HepG2 (cell line): ENCODE data around the gene POLE3. TPM values are rescaled to one million over a fixed set of nuclear protein-coding genes. Genes with fewer than 3 reads are reported as not detected.

ENCODE experiments used
- CCDC6 ChIP-seq: sonication (generic); formaldehyde crosslinking; IDR thresholded peaks from 2 replicates; pipeline ENCODE4 v1.8.1; 2022; ENCODE audit warnings: mild to moderate bottlenecking, missing genetic modification reagents, moderate library complexity
- HINFP ChIP-seq: sonication (generic); formaldehyde crosslinking; IDR thresholded peaks from 2 replicates; pipeline ENCODE4 v1.4.0; 2020; ENCODE audit warnings: low read depth, mild to moderate bottlenecking, missing genetic modification reagents
- MLX ChIP-seq: IDR thresholded peaks from 2 replicates; pipeline ENCODE4 v1.6.1; 2016
- NAIF1 ChIP-seq: sonication (generic); formaldehyde crosslinking; IDR thresholded peaks from 2 replicates; pipeline ENCODE4 v1.5.0; 2020; ENCODE audit warnings: mild to moderate bottlenecking, missing genetic modification reagents, borderline replicate concordance
- PITX1 ChIP-seq: sonication (generic); formaldehyde crosslinking; IDR thresholded peaks from 2 replicates; pipeline ENCODE4 v1.5.1; 2020; ENCODE audit warnings: mild to moderate bottlenecking, missing genetic modification reagents
- POGK ChIP-seq: sonication (generic); formaldehyde crosslinking; conservative IDR thresholded peaks from 2 replicates; pipeline ENCODE4 v1.8.0; 2022; ENCODE audit warnings: mild to moderate bottlenecking, moderate library complexity, missing genetic modification reagents
- REL ChIP-seq: sonication (generic); formaldehyde crosslinking; conservative IDR thresholded peaks from 2 replicates; pipeline ENCODE4 v1.8.0; 2022; ENCODE audit warnings: mild to moderate bottlenecking, missing genetic modification reagents, moderate library complexity
- SALL1 ChIP-seq: sonication (generic); formaldehyde crosslinking; IDR thresholded peaks from 2 replicates; pipeline ENCODE4 v1.8.0; 2022; ENCODE audit warnings: mild to moderate bottlenecking, missing genetic modification reagents
- SUZ12 ChIP-seq: fragments of 150-350 bp; IDR thresholded peaks from 2 replicates; pipeline ENCODE4 v1.6.1; 2014; ENCODE audit warnings: low read depth, low read length
- TAF15 ChIP-seq: fragments of 200-400 bp; formaldehyde crosslinking; IDR thresholded peaks from one replicate; pipeline ENCODE4 v1.6.1; 2018; ENCODE audit warnings: mild to moderate bottlenecking, low read depth, low read length; ENCODE audit not compliant: poor library complexity, severe bottlenecking
- TARDBP ChIP-seq: sonication (generic); formaldehyde crosslinking; IDR thresholded peaks from 2 replicates; pipeline ENCODE4 v1.8.0; 2022; ENCODE audit warnings: mild to moderate bottlenecking, missing genetic modification reagents
- ZFP36L2 ChIP-seq: sonication (generic); formaldehyde crosslinking; IDR thresholded peaks from 2 replicates; pipeline ENCODE4 v1.4.0; 2020; ENCODE audit warnings: missing genetic modification reagents
- ZNF12 ChIP-seq: sonication (generic); formaldehyde crosslinking; IDR thresholded peaks from 2 replicates; pipeline ENCODE4 v1.5.0; 2020; ENCODE audit warnings: missing genetic modification reagents
- ZNF276 ChIP-seq: sonication (generic); formaldehyde crosslinking; IDR thresholded peaks from 2 replicates; pipeline ENCODE4 v1.4.0; 2020; ENCODE audit warnings: mild to moderate bottlenecking, low read depth, missing genetic modification reagents
- ZNF292 ChIP-seq: sonication (generic); formaldehyde crosslinking; IDR thresholded peaks from 2 replicates; pipeline ENCODE4 v1.8.1; 2022; ENCODE audit warnings: mild to moderate bottlenecking, low read depth, missing genetic modification reagents, borderline replicate concordance
- ZNF609 ChIP-seq: sonication (generic); formaldehyde crosslinking; IDR thresholded peaks from 2 replicates; pipeline ENCODE4 v1.4.0; 2020; ENCODE audit warnings: mild to moderate bottlenecking, missing genetic modification reagents, borderline replicate concordance
- ZSCAN20 ChIP-seq: sonication (generic); formaldehyde crosslinking; IDR thresholded peaks from 2 replicates; pipeline ENCODE4 v1.4.0; 2020; ENCODE audit warnings: missing genetic modification reagents, mild to moderate bottlenecking, borderline replicate concordance
- polyA plus RNA-seq, 8 experiments: library from polyadenylated mRNA; depleted of rRNA in 3 of 8; stranded (reverse) in 7 of 8; unstranded in 1 of 8; fragments of >200 nt; fragmentation: Illumina TruSeq in 4 of 8; extraction: Trizol in 4 of 8; gene quantifications; 2 replicates each; pipeline versions ENCODE4 v1.2.1 to v1.2.3, GENCODE V29; 2011 to 2016; ENCODE audit warnings: low read depth in 4 of 8, missing spikeins in 1 of 8, mixed read lengths in 1 of 8; ENCODE audit not compliant: insufficient read depth in 1 of 8
- total RNA-seq, 5 experiments: library from RNA; depleted of rRNA; stranded (reverse); fragments of >200 nt; fragmentation: Illumina TruSeq; extraction: Trizol; gene quantifications; 2 replicates each; pipeline ENCODE4 v1.2.3, GENCODE V29; 2016; ENCODE audit warnings: low read depth in 1 of 5

POLE3 gene
- total and polyA plus RNA-seq, 2 of the 13 experiments (the other 11 are each of a cell fraction or from before 2014, with no cell fraction given) = 36.0 to 77.2 TPM

- TF ChIP-seq ZNF276 (CRISPR knock-in tag) (0 out of 2 replicates have a peak, but pooled peaks have one; percentile 21), SALL1 (CRISPR knock-in tag) (peak; percentile 96), ZFP36L2 (CRISPR knock-in tag) (no peak), SUZ12 (no peak), ZNF12 (CRISPR knock-in tag) (peak; percentile 52; the same call in 1 of the 2 replicates), HINFP (CRISPR knock-in tag) (no peak), MLX (peak; percentile 80), TAF15 (no peak), NAIF1 (no peak), PITX1 (CRISPR knock-in tag) (peak; percentile 79; the same call in 1 of the 2 replicates), CCDC6 (CRISPR knock-in tag) (no peak), ZNF292 (CRISPR knock-in tag) (0 out of 2 replicates have a peak, but pooled peaks have one; percentile 15), REL (CRISPR knock-in tag) (no peak; the same call in 1 of the 2 replicates), POGK (CRISPR knock-in tag) (peak; percentile 76), ZNF609 (peak; percentile 66; the same call in 1 of the 2 replicates), ZSCAN20 (no peak), TARDBP (CRISPR knock-in tag) (peak; percentile 78; the same call in 1 of the 2 replicates)
Measured at GRCh38 chr9:113395000-113395861, 15.2 kb downstream of the POLE3 start (continued).
